ENCODE measurements around the gene PNPLA3. TPM values are rescaled to one million over a fixed set of nuclear protein-coding genes. Genes with fewer than 3 reads are reported as not detected.

Gene PNPLA3
- total RNA-seq, 1 experiment from 2014 or later = 4.9 TPM

- H3K9me3 ChIP-seq (ENCODE audit: control insufficient read depth, insufficient read depth, low read depth, low read length) = no peaks in the 10 kb centered on the region
- CTCF ChIA-PET = interaction anchor here (0.6 kb wide), 1 partner anchor 763 kb away, joined by 7 read pairs; no protein-coding TSS in a partner anchor
- H3K36me3 ChIP-seq (ENCODE audit: control insufficient read depth, insufficient read depth, low read length) = no peaks in the 10 kb centered on the region
- H3K27ac ChIP-seq (ENCODE audit: low read length) = no peak overlapping the region
- H3K4me3 ChIP-seq (ENCODE audit: low read depth in 2 of 2, low read length in 2 of 2) = no peak overlapping the region
- ATAC-seq (no peak), DNase-seq (ENCODE audit: low read depth, low spot score) (no peak)
- POLR2A ChIA-PET = no interaction called here
- H3K27me3 ChIP-seq (ENCODE audit: control insufficient read depth, insufficient read depth, low read length) = no peaks in the 10 kb centered on the region
- H3K4me1 ChIP-seq (ENCODE audit: control insufficient read depth, insufficient read depth, low read length) = no peaks in the 10 kb centered on the region
- intact Hi-C loops (cut with micrococcal nuclease; ENCODE audit: unreplicated experiment) = no loop called here
- TF ChIP-seq CTCF (IDR thresholded peaks at IDR 0.05) (no peak), REST (IDR thresholded peaks at IDR 0.05; ENCODE audit: insufficient read depth in 1 of 2, low read depth in 2 of 2, low read length in 1 of 2) (no peak), POLR2AphosphoS5 (IDR thresholded peaks at IDR 0.05; ENCODE audit: low read depth, low read length) (no peak), TCF7L2 (IDR thresholded peaks at IDR 0.05; ENCODE audit: low read depth, low read length) (no peak), SIN3A (IDR thresholded peaks at IDR 0.05; ENCODE audit: borderline replicate concordance, insufficient read depth, low read depth, low read length) (no peak)
- in situ Hi-C loops (cut with HindIII; ENCODE audit: low pct_unique_long_range_greater_than_20kb, low sequenced_read_pairs) = no loop called here
- BruUV-seq (replicated peaks) = no TSS peak
Measured at GRCh38 chr22:43910178-43910695, 13.4 kb upstream of the PNPLA3 start.

GRCh38 chr22:43911351-43911750 lies 12.3 kb upstream of the PNPLA3 start:
- CTCF ChIA-PET = no interaction called here
- Histone ChIP-seq H3K27me3 (ENCODE audit: control insufficient read depth, insufficient read depth, low read length) (no peaks in the 10 kb centered on the region), H3K4me1 (ENCODE audit: control insufficient read depth, insufficient read depth, low read length) (no peaks in the 10 kb centered on the region), H3K4me3 (ENCODE audit: low read depth in 2 of 2, low read length in 2 of 2) (no peak overlapping the region), H3K36me3 (ENCODE audit: control insufficient read depth, insufficient read depth, low read length) (no peaks in the 10 kb centered on the region), H3K27ac (ENCODE audit: low read length) (no peak overlapping the region), H3K9me3 (ENCODE audit: control insufficient read depth, insufficient read depth, low read depth, low read length) (no peaks in the 10 kb centered on the region)
- DNase-seq (ENCODE audit: low read depth, low spot score) = no peak
- in situ Hi-C loops (cut with HindIII; ENCODE audit: low pct_unique_long_range_greater_than_20kb, low sequenced_read_pairs) (no loop called here), intact Hi-C loops (cut with micrococcal nuclease; ENCODE audit: unreplicated experiment) (no loop called here)
- no peak for TF ChIP-seq SIN3A (IDR thresholded peaks at IDR 0.05; ENCODE audit: borderline replicate concordance, insufficient read depth, low read depth, low read length)
- TF ChIP-seq REST (IDR thresholded peaks at IDR 0.05; ENCODE audit: insufficient read depth in 1 of 2, low read depth in 2 of 2, low read length in 1 of 2) = no peak
- TF ChIP-seq TCF7L2 (IDR thresholded peaks at IDR 0.05; ENCODE audit: low read depth, low read length) = no peak
- no peak for TF ChIP-seq CTCF (IDR thresholded peaks at IDR 0.05)
- no peak for TF ChIP-seq POLR2AphosphoS5 (IDR thresholded peaks at IDR 0.05; ENCODE audit: low read depth, low read length)
- BruUV-seq (replicated peaks) = no TSS peak
- POLR2A ChIA-PET = no interaction called here
- ATAC-seq = no peak

Data from Panc1 (cell line).